ENCODE results near the gene ICAM4. TPM values are rescaled to one million over a fixed set of nuclear protein-coding genes. Genes with fewer than 3 reads are reported as not detected.

ICAM4 gene
- total and polyA plus RNA-seq, 2 donors from 2014 or later = 0.85 to 1.1 TPM

DNA sequence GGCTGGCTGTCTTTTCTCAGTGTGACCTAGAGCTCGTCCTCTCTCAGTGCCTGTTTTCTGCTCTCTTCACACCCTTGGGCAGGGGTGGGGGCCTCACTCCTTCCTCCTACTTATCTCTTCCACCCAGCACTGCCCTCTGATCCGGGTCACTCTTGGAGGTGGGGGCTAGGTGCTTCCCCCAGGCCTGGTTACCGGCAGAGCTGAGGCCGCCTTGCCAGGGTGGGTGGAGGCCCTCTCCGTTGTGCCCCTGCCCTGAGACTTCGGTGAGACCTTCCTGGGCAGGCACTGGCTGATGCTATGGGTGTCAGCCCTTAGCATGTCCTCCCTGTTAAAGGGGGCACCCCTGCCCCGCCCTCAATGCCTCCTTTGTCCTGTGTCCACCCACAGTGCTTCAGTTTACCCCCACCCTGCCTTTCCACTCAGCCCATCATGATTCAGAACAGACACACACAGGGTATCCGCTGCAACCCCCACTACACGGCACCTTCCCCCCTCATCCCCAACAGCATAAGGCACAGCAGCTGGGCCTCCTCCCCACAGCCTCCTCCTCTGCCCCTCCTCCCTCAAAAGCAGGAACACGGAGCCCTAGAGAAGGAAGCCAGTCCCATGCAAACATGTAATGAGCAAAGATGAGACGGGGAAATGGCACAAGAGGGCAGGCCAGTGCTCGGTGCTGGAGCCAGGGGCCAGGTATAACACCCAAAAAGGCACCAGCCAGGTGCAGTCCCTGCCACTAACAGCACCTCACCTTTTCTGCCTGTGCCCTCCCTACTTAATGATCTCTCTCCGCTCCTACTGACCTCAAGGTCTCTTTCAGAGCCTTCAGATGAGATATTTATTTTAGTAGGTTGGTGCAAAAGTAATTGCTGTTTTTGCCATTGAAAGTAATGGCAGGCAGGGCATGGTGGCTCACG is 13.0 kb downstream of the ICAM4 start:
- Histone ChIP-seq H3K9ac (ENCODE audit: low read length in 3 of 3) (no peak overlapping the region), H3K4me3 (ENCODE audit: low read length in 3 of 3) (no peak overlapping the region), H3K9me3 (ENCODE audit: control insufficient read depth in 2 of 3, insufficient read depth in 1 of 3, low read length in 3 of 3) (no peaks in the 10 kb centered on the region), H3K27ac (ENCODE audit: low read depth in 2 of 2, low read length in 2 of 2) (no peak overlapping the region), H3K27me3 (ENCODE audit: control insufficient read depth, insufficient read depth, low read length) (peaks cover 15% of the 10 kb centered on the region), H3K36me3 (ENCODE audit: control insufficient read depth in 2 of 3, insufficient read depth in 3 of 3, low read length in 3 of 3) (no peaks in the 10 kb centered on the region), H3K4me1 (ENCODE audit: control insufficient read depth in 2 of 3, insufficient read depth in 2 of 3, low read depth in 1 of 3, low read length in 3 of 3) (peaks cover 0 to 11% (median 0%) of the 10 kb centered on the region in 3 donors)
- TF ChIP-seq, protein P1, sequence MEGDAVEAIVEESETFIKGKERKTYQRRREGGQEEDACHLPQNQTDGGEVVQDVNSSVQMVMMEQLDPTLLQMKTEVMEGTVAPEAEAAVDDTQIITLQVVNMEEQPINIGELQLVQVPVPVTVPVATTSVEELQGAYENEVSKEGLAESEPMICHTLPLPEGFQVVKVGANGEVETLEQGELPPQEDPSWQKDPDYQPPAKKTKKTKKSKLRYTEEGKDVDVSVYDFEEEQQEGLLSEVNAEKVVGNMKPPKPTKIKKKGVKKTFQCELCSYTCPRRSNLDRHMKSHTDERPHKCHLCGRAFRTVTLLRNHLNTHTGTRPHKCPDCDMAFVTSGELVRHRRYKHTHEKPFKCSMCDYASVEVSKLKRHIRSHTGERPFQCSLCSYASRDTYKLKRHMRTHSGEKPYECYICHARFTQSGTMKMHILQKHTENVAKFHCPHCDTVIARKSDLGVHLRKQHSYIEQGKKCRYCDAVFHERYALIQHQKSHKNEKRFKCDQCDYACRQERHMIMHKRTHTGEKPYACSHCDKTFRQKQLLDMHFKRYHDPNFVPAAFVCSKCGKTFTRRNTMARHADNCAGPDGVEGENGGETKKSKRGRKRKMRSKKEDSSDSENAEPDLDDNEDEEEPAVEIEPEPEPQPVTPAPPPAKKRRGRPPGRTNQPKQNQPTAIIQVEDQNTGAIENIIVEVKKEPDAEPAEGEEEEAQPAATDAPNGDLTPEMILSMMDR (IDR thresholded peaks at IDR 0.05; ENCODE audit: borderline replicate concordance, extremely low read depth, insufficient read depth) = no peak
- FAIRE-seq (no peak), DNase-seq (no peak)
- intact Hi-C loops (cut with DNase I) = no loop called here

DNA sequence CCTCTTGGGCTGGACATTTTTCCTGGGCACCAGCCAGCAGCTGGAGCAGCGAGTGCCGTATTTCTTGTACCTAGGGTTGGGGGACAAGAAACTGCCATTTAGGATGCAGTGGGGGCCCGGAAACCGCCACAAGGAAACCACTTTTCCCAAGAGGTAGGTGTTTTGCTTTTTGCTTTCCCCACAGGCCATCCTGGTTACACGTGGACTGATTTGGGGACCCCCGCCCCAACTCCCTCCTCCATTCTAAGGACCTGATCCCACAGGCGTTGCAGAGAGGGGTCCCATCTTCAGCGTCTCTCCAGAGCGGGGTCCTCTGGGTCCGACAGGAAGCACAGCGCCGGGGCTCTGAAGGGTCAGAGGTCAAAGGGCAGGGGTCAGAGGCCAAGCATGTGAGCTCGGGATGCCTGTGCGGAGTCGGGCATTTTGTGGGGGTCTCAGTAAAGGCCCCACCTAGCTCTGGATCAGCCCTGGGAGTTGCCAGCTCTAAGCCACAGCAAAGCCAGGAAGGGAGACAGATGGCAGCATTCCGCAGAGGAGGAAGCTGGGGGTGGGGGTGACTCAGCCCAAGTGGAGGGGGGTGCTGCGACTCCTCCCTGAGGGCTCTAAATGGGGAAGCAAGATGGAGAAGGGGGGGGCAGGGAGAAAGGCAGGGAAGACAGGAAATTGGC is 18.5 kb downstream of the ICAM4 start:
- Histone ChIP-seq H3K4me1 (ENCODE audit: control insufficient read depth in 2 of 3, insufficient read depth in 2 of 3, low read depth in 1 of 3, low read length in 3 of 3) (no peaks in the 10 kb centered on the region), H3K9ac (ENCODE audit: low read length in 3 of 3) (no peak overlapping the region), H3K27ac (ENCODE audit: low read depth in 2 of 2, low read length in 2 of 2) (no peak overlapping the region), H3K27me3 (ENCODE audit: control insufficient read depth, insufficient read depth, low read length) (no peaks in the 10 kb centered on the region), H3K9me3 (ENCODE audit: control insufficient read depth in 2 of 3, insufficient read depth in 1 of 3, low read length in 3 of 3) (no peaks in the 10 kb centered on the region), H3K36me3 (ENCODE audit: control insufficient read depth in 2 of 3, insufficient read depth in 3 of 3, low read length in 3 of 3) (no peaks in the 10 kb centered on the region), H3K4me3 (ENCODE audit: low read length in 3 of 3) (no peak overlapping the region)
- FAIRE-seq (no peak), DNase-seq (no peak)
- intact Hi-C loops (cut with DNase I) = no loop called here
- TF ChIP-seq, protein P1 (IDR thresholded peaks at IDR 0.05; ENCODE audit: borderline replicate concordance, extremely low read depth, insufficient read depth) = no peak

DNA sequence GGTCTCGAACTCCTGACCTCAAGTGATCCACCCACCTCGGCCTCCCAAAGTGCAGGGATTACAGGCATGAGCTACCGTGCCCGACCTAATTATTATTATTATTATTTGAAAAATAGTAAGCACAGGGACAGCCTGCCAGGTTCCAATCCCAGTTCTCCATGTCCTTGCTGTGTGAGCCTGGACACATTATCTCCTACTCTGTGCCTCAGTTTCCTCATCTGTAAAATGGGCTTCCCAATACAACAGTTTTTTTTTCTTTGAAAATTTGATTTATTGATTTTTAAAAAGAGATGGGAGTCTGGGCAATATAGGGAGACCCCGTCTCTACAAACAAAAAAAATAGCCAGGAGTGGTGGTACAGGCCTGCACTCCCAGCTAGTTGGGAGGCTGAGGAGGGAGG is 19.6 kb downstream of the ICAM4 start:
- Histone ChIP-seq H3K27me3 (ENCODE audit: control insufficient read depth, insufficient read depth, low read length) (no peaks in the 10 kb centered on the region), H3K4me3 (ENCODE audit: low read length in 3 of 3) (no peak overlapping the region), H3K36me3 (ENCODE audit: control insufficient read depth in 2 of 3, insufficient read depth in 3 of 3, low read length in 3 of 3) (no peaks in the 10 kb centered on the region), H3K4me1 (ENCODE audit: control insufficient read depth in 2 of 3, insufficient read depth in 2 of 3, low read depth in 1 of 3, low read length in 3 of 3) (no peaks in the 10 kb centered on the region), H3K9ac (ENCODE audit: low read length in 3 of 3) (no peak overlapping the region), H3K9me3 (ENCODE audit: control insufficient read depth in 2 of 3, insufficient read depth in 1 of 3, low read length in 3 of 3) (no peaks in the 10 kb centered on the region), H3K27ac (ENCODE audit: low read depth in 2 of 2, low read length in 2 of 2) (no peak overlapping the region)
- TF ChIP-seq, protein P1 (IDR thresholded peaks at IDR 0.05; ENCODE audit: borderline replicate concordance, extremely low read depth, insufficient read depth) = no peak
- no peak for DNase-seq
- no peak for FAIRE-seq
- intact Hi-C loops (cut with DNase I) = no loop called here

All from kidney (tissue), 14 donors.